Measurements from ENCODE around the gene PNPO. TPM values are rescaled to one million over a fixed set of nuclear protein-coding genes. Genes with fewer than 3 reads are reported as not detected.

PNPO gene
- total RNA-seq, 1 donor from 2014 or later, result 29.3 TPM

- no peak for DNase-seq (ENCODE audit: low read depth)
Observed at GRCh38 chr17:47995241-47995935, 54.0 kb downstream of the PNPO start.

GRCh38 chr17:47996201-47996600 lies 54.8 kb downstream of the PNPO start:
- DNase-seq (ENCODE audit: low read depth), result no peak

GRCh38 chr17:47997586-47997985 lies 56.2 kb downstream of the PNPO start:
- DNase-seq (ENCODE audit: low read depth), result no peak

- DNase-seq (ENCODE audit: low read depth), result no peak
Observed at GRCh38 chr17:47998044-47998443, 56.7 kb downstream of the PNPO start.

Other genes starting within 250 kb of the PNPO start
- 13.7 and 18.0 TPM in 2 replicates for gene TBKBP1, start 247.4 kb upstream of the PNPO start, total RNA-seq
- gene TBX21, start 208.3 kb upstream of the PNPO start, total RNA-seq, result not detected in 2 replicates
- 18.6 and 32.1 TPM in 2 replicates for gene OSBPL7, start 119.8 kb upstream of the PNPO start, total RNA-seq
- gene MRPL10, start 110.0 kb upstream of the PNPO start, total RNA-seq, result 53.4 and 53.6 TPM in 2 replicates
- 0.05 and 0.21 TPM in 2 replicates for gene LRRC46, start 109.9 kb upstream of the PNPO start, total RNA-seq
- 111 and 158 TPM in 2 replicates for gene SCRN2, start 100.3 kb upstream of the PNPO start, total RNA-seq
- 0.05 and 0.16 TPM in 2 replicates for gene SP6, start 90.4 kb upstream of the PNPO start, total RNA-seq
- gene SP2, start 45.3 kb upstream of the PNPO start, total RNA-seq, result 1.8 and 3.1 TPM in 2 replicates
- not detected in 2 replicates for gene PRR15L, start 16.3 kb downstream of the PNPO start, total RNA-seq
- gene CDK5RAP3, start 29.5 kb downstream of the PNPO start, total RNA-seq, result 105 and 148 TPM in 2 replicates
- gene COPZ2, start 96.2 kb downstream of the PNPO start, total RNA-seq, result 45.8 and 57.6 TPM in 2 replicates
- 306 and 426 TPM in 2 replicates for gene NFE2L1, start 106.8 kb downstream of the PNPO start, total RNA-seq
- 66.4 and 67.2 TPM in 2 replicates for gene CBX1, start 159.9 kb downstream of the PNPO start, total RNA-seq
- gene SNX11, start 166.2 kb downstream of the PNPO start, total RNA-seq, result 14.7 and 15.6 TPM in 2 replicates